Mucosa of rectum (tissue), 2 donors: ENCODE results near the gene KRT20.

ENCODE experiments used
- H3K27ac ChIP-seq, 2 donors: one replicate each; pipeline ENCODE4 v1.7.0; 2013; ENCODE audit warnings: inconsistent platforms in 2 of 2, low read depth in 2 of 2, low read length in 2 of 2
- H3K27me3 ChIP-seq, 2 donors: one replicate each; pipeline ENCODE4 v1.7.0; 2013; ENCODE audit warnings: low read length in 2 of 2; ENCODE audit not compliant: control insufficient read depth in 2 of 2, insufficient read depth in 2 of 2
- H3K36me3 ChIP-seq, 2 donors: one replicate each; pipeline ENCODE4 v1.7.0; 2013; ENCODE audit warnings: low read length in 2 of 2; ENCODE audit not compliant: control insufficient read depth in 2 of 2, insufficient read depth in 2 of 2
- H3K4me1 ChIP-seq, 2 donors: one replicate each; pipeline ENCODE4 v1.7.0; 2013; ENCODE audit warnings: low read length in 2 of 2, mild to moderate bottlenecking in 1 of 2; ENCODE audit not compliant: control insufficient read depth in 2 of 2, insufficient read depth in 2 of 2
- H3K4me3 ChIP-seq, 2 donors: one replicate each; pipeline ENCODE4 v1.7.0; 2013; ENCODE audit warnings: low read length in 2 of 2
- H3K9ac ChIP-seq, 2 donors: one replicate each; pipeline ENCODE4 v1.7.0; 2013; ENCODE audit warnings: low read length in 2 of 2, low read depth in 1 of 2, mild to moderate bottlenecking in 1 of 2
- H3K9me3 ChIP-seq, 2 donors: one replicate each; pipeline ENCODE4 v1.7.0; 2013; ENCODE audit warnings: low read length in 2 of 2; ENCODE audit not compliant: control insufficient read depth in 2 of 2
- donor health status: healthy.
- donor health status: Normal muscosa, but diverticular disease.

Gene KRT20

GRCh38 chr17:40901981-40902474, 17.0 kb upstream of the KRT20 start:
- peak overlapping the region; percentile 63 to 81 for H3K9ac ChIP-seq
- H3K27me3 ChIP-seq, result peaks cover 0 to 2% of the 10 kb centered on the region in 2 donors
- peak overlapping the region; percentile 96 to 97 for H3K27ac ChIP-seq
- no peaks in the 10 kb centered on the region for H3K9me3 ChIP-seq
- peaks cover 18 to 39% of the 10 kb centered on the region in 2 donors for H3K4me1 ChIP-seq
- H3K36me3 ChIP-seq, result no peaks in the 10 kb centered on the region
- H3K4me3 ChIP-seq, result peak overlapping the region; percentile 63 to 64

- no peaks in the 10 kb centered on the region for H3K36me3 ChIP-seq
- peak overlapping the region in 1 of 2 donors; percentile 25 for H3K9ac ChIP-seq
- H3K4me1 ChIP-seq, result peaks cover 18 to 39% of the 10 kb centered on the region in 2 donors
- no peaks in the 10 kb centered on the region for H3K9me3 ChIP-seq
- peak overlapping the region; percentile 1 to 34 for H3K4me3 ChIP-seq
- peaks cover 0 to 2% of the 10 kb centered on the region in 2 donors for H3K27me3 ChIP-seq
- peak overlapping the region; percentile 81 to 96 for H3K27ac ChIP-seq
These were observed 15.8 kb upstream of the KRT20 start for GRCh38 chr17:40900809-40901356.

DNA sequence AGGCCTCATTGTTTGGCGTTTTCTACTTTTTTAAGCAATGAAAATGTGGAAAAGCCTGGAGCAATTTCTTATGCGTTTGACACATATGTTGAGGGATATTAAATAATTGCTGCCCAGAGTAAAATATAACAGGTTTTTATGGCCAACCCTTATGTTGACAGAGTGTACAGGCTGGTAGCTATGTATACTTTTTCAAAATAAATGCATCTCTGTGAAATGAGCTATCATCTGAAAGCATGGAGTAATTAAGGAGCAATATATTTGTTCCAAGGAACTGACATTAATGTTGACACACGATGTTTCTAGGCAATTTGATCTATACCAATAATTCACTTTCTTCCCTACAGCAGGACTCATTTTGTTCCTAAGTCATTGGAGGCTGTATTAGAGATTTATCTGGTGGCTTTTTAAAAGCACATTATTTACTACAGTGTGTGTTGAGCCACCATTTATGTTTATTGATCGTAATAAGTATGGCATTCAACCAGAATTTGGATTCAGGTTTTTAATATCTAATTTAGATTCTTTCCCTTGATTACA, 11.9 kb upstream of the KRT20 start:
- Histone ChIP-seq H3K4me1 (peaks cover 4 to 13% of the 10 kb centered on the region in 2 donors), H3K9ac (no peak overlapping the region), H3K27ac (no peak overlapping the region), H3K36me3 (no peaks in the 10 kb centered on the region), H3K9me3 (no peaks in the 10 kb centered on the region), H3K27me3 (peaks cover 0 to 3% of the 10 kb centered on the region in 2 donors), H3K4me3 (no peak overlapping the region)

- no peaks in the 10 kb centered on the region for H3K9me3 ChIP-seq
- H3K4me1 ChIP-seq, result no peaks in the 10 kb centered on the region
- H3K9ac ChIP-seq, result no peak overlapping the region
- H3K36me3 ChIP-seq, result no peaks in the 10 kb centered on the region
- H3K27me3 ChIP-seq, result peaks cover 0 to 8% of the 10 kb centered on the region in 2 donors
- no peak overlapping the region for H3K27ac ChIP-seq
- H3K4me3 ChIP-seq, result no peak overlapping the region
These were observed 10.2 kb upstream of the KRT20 start for GRCh38 chr17:40895106-40895730.

DNA sequence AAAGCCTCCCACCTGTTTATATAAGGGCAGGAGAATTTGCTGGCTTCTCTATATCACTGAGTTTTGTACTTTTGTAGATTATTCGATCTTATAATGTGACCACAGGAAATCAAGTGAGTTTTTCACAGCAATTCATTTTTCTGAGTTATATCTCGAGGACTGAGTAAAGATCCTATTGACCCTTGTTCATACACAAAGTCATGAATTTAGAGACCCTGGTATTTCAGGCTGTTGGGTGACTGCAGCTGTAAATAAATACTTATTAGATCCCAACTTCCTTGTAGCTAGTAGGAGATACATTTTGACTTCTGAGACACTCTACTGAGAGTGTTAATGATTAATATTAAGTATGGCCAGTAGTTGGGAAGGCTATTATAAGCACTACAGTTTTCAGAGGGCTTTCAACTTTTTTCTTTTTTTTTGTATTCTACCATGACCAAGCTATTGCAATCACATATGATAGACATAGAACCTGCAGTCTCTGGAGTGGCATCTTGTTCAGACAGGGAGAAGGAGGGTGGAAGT, 3.2 kb upstream of the KRT20 start:
- Histone ChIP-seq H3K36me3 (no peaks in the 10 kb centered on the region), H3K27me3 (peaks cover 0 to 6% of the 10 kb centered on the region in 2 donors), H3K27ac (no peak overlapping the region), H3K4me1 (peaks cover 5 to 11% of the 10 kb centered on the region in 2 donors), H3K9me3 (no peaks in the 10 kb centered on the region), H3K4me3 (no peak overlapping the region), H3K9ac (no peak overlapping the region)

GRCh38 chr17:40886090-40886489, 1.0 kb upstream of the KRT20 start:
- Histone ChIP-seq H3K36me3 (no peaks in the 10 kb centered on the region), H3K4me3 (no peak overlapping the region), H3K4me1 (peaks cover 7 to 16% of the 10 kb centered on the region in 2 donors), H3K9ac (no peak overlapping the region), H3K27ac (peak overlapping the region in 1 of 2 donors; percentile 20), H3K9me3 (no peaks in the 10 kb centered on the region), H3K27me3 (peaks cover 0 to 2% of the 10 kb centered on the region in 2 donors)

DNA sequence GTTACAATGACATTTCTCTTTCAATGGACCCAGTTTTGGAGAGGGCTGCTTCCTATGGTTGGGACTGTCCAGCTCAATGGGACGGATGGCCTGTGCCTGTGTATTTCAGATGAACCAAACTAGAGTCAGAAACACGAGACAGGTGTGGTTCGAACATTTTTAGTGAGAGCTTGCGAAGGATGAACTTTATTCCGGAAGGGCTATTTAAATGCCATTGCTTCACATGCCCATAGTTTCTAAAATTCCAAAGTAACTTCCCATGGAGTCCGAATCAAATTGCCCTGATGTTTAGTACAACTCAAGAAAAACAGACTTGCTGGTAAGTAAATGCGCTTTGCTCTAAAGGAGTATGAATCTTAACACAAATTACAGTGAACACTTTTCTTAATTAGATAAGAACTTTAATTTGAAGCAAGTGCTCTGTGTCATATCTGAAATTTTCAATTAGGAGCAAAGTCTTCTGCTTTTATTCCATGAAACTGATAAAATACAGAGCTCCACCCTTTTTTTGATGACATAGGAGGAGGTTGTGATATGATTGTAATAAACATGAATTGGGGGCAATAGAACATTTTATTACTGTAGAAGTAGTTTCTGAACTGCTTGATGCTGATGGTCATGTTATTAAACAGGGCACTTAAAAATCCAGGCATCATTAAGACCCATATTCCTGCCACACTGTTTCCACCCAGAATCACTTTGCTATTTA, 1.3 kb downstream of the KRT20 start:
- H3K4me1 ChIP-seq, result peaks cover 7 to 16% of the 10 kb centered on the region in 2 donors
- H3K9ac ChIP-seq, result peak overlapping the region; percentile 63 to 69
- H3K27ac ChIP-seq, result peak overlapping the region; percentile 83 to 86
- H3K4me3 ChIP-seq, result peak overlapping the region; percentile 66 to 82
- no peaks in the 10 kb centered on the region for H3K27me3 ChIP-seq
- peaks cover 5 to 9% of the 10 kb centered on the region in 2 donors for H3K36me3 ChIP-seq
- H3K9me3 ChIP-seq, result no peaks in the 10 kb centered on the region

GRCh38 chr17:40883031-40883430, 2.0 kb downstream of the KRT20 start:
- H3K36me3 ChIP-seq, result peaks cover 11% of the 10 kb centered on the region in 2 donors
- H3K27ac ChIP-seq, result peak overlapping the region; percentile 80 to 82
- H3K9ac ChIP-seq, result peak overlapping the region in 1 of 2 donors; percentile 62
- no peaks in the 10 kb centered on the region for H3K27me3 ChIP-seq
- no peaks in the 10 kb centered on the region for H3K9me3 ChIP-seq
- peak overlapping the region; percentile 66 to 82 for H3K4me3 ChIP-seq
- peaks cover 7 to 16% of the 10 kb centered on the region in 2 donors for H3K4me1 ChIP-seq

- peaks cover 13 to 16% of the 10 kb centered on the region in 2 donors for H3K36me3 ChIP-seq
- no peaks in the 10 kb centered on the region for H3K27me3 ChIP-seq
- no peak overlapping the region for H3K4me3 ChIP-seq
- H3K9me3 ChIP-seq, result no peaks in the 10 kb centered on the region
- H3K4me1 ChIP-seq, result peaks cover 4 to 7% of the 10 kb centered on the region in 2 donors
- no peak overlapping the region for H3K27ac ChIP-seq
- H3K9ac ChIP-seq, result no peak overlapping the region
These were observed 6.0 kb downstream of the KRT20 start for GRCh38 chr17:40879026-40879425.
